Measurements from ENCODE around the gene DMRTB1.
"Not testable (repeated sequence)": the region's sequence is repeated elsewhere in the genome, so short reads cannot be mapped to it uniquely, and the experiment has no call there.

The DMRTB1 gene

GRCh38 chr1:53430779-53431178 lies 28.4 kb upstream of the DMRTB1 start:
- Histone ChIP-seq H3K79me2 (ENCODE audit: low read length) (no peaks in the 10 kb centered on the region), H3K9me3 (ENCODE audit: insufficient read depth, low read length) (no peaks in the 10 kb centered on the region), H3K36me3 (replicated peaks; ENCODE audit: low read depth, low read length) (no peaks in the 10 kb centered on the region), H3K27me3 (ENCODE audit: low read depth, low read length) (peaks cover 1% of the 10 kb centered on the region; the same call in 1 of the 2 replicates), H3K4me2 (ENCODE audit: low read length) (no peak overlapping the region), H2AFZ (ENCODE audit: low read depth, low read length) (no peak overlapping the region), H3K4me3 (ENCODE audit: low read length) (no peak overlapping the region), H3K9ac (ENCODE audit: low read length) (no peak overlapping the region), H3K4me1 (ENCODE audit: low read length) (no peaks in the 10 kb centered on the region), H4K20me1 (ENCODE audit: insufficient read depth, low read length) (no peaks in the 10 kb centered on the region), H3K27ac (ENCODE audit: low read length) (no peak overlapping the region)
- TF ChIP-seq EZH2phosphoT487 (IDR thresholded peaks at IDR 0.05; ENCODE audit: low read depth) (no peak), CTCF (IDR thresholded peaks at IDR 0.05; ENCODE audit: low read depth, low read length) (no peak)

GRCh38 chr1:53431244-53431643 lies 28.0 kb upstream of the DMRTB1 start:
- Histone ChIP-seq H2AFZ (ENCODE audit: low read depth, low read length) (no peak overlapping the region), H3K4me1 (ENCODE audit: low read length) (no peaks in the 10 kb centered on the region), H4K20me1 (ENCODE audit: insufficient read depth, low read length) (no peaks in the 10 kb centered on the region), H3K9ac (ENCODE audit: low read length) (no peak overlapping the region), H3K27me3 (ENCODE audit: low read depth, low read length) (peaks cover 3% of the 10 kb centered on the region; the same call in 1 of the 2 replicates), H3K4me2 (ENCODE audit: low read length) (no peak overlapping the region), H3K9me3 (ENCODE audit: insufficient read depth, low read length) (no peaks in the 10 kb centered on the region), H3K36me3 (replicated peaks; ENCODE audit: low read depth, low read length) (no peaks in the 10 kb centered on the region), H3K27ac (ENCODE audit: low read length) (no peak overlapping the region), H3K79me2 (ENCODE audit: low read length) (no peaks in the 10 kb centered on the region), H3K4me3 (ENCODE audit: low read length) (no peak overlapping the region)
- no peak for TF ChIP-seq EZH2phosphoT487 (IDR thresholded peaks at IDR 0.05; ENCODE audit: low read depth)
- TF ChIP-seq CTCF (IDR thresholded peaks at IDR 0.05; ENCODE audit: low read depth, low read length): no peak

GRCh38 chr1:53431805-53432565 lies 27.2 kb upstream of the DMRTB1 start:
- no peak overlapping the region for H3K4me2 ChIP-seq (ENCODE audit: low read length)
- H3K27ac ChIP-seq (ENCODE audit: low read length): no peak overlapping the region
- peaks cover 8% of the 10 kb centered on the region for H3K27me3 ChIP-seq (ENCODE audit: low read depth, low read length)
- H3K9ac ChIP-seq (ENCODE audit: low read length): no peak overlapping the region
- TF ChIP-seq EZH2phosphoT487 (IDR thresholded peaks at IDR 0.05; ENCODE audit: low read depth): no peak
- TF ChIP-seq CTCF (IDR thresholded peaks at IDR 0.05; ENCODE audit: low read depth, low read length): no peak
- H3K36me3 ChIP-seq (replicated peaks; ENCODE audit: low read depth, low read length): no peaks in the 10 kb centered on the region
- H3K4me3 ChIP-seq (ENCODE audit: low read length): no peak overlapping the region
- H3K4me1 ChIP-seq (ENCODE audit: low read length): no peaks in the 10 kb centered on the region
- no peaks in the 10 kb centered on the region for H3K9me3 ChIP-seq (ENCODE audit: insufficient read depth, low read length)
- H2AFZ ChIP-seq (ENCODE audit: low read depth, low read length): no peak overlapping the region
- H4K20me1 ChIP-seq (ENCODE audit: insufficient read depth, low read length): no peaks in the 10 kb centered on the region
- H3K79me2 ChIP-seq (ENCODE audit: low read length): no peaks in the 10 kb centered on the region

GRCh38 chr1:53432611-53433010 lies 26.6 kb upstream of the DMRTB1 start:
- TF ChIP-seq CTCF (IDR thresholded peaks at IDR 0.05; ENCODE audit: low read depth, low read length) (no peak), EZH2phosphoT487 (IDR thresholded peaks at IDR 0.05; ENCODE audit: low read depth) (no peak)
- H3K27ac ChIP-seq (ENCODE audit: low read length): no peak overlapping the region

GRCh38 chr1:53434405-53435007 lies 24.7 kb upstream of the DMRTB1 start:
- H2AFZ ChIP-seq (ENCODE audit: low read depth, low read length); H3K4me2 ChIP-seq (ENCODE audit: low read length); H3K36me3 ChIP-seq (replicated peaks; ENCODE audit: low read depth, low read length); H3K79me2 ChIP-seq (ENCODE audit: low read length); H4K20me1 ChIP-seq (ENCODE audit: insufficient read depth, low read length); H3K4me3 ChIP-seq (ENCODE audit: low read length); H3K9ac ChIP-seq (ENCODE audit: low read length); H3K27ac ChIP-seq (ENCODE audit: low read length); H3K4me1 ChIP-seq (ENCODE audit: low read length); H3K9me3 ChIP-seq (ENCODE audit: insufficient read depth, low read length): not testable (repeated sequence)
- H3K27me3 ChIP-seq (ENCODE audit: low read depth, low read length): peaks cover 15% of the 10 kb centered on the region

More at GRCh38 chr1:53432611-53433010, 26.6 kb upstream of the DMRTB1 start:
- Histone ChIP-seq H3K36me3 (replicated peaks; ENCODE audit: low read depth, low read length) (no peaks in the 10 kb centered on the region), H3K79me2 (ENCODE audit: low read length) (no peaks in the 10 kb centered on the region), H3K27me3 (ENCODE audit: low read depth, low read length) (peaks cover 15% of the 10 kb centered on the region), H3K9ac (ENCODE audit: low read length) (no peak overlapping the region), H2AFZ (ENCODE audit: low read depth, low read length) (no peak overlapping the region), H4K20me1 (ENCODE audit: insufficient read depth, low read length) (no peaks in the 10 kb centered on the region), H3K4me2 (ENCODE audit: low read length) (no peak overlapping the region), H3K9me3 (ENCODE audit: insufficient read depth, low read length) (no peaks in the 10 kb centered on the region), H3K4me3 (ENCODE audit: low read length) (no peak overlapping the region), H3K4me1 (ENCODE audit: low read length) (no peaks in the 10 kb centered on the region)
